Osteocyte (in vitro differentiated cells): ENCODE results near the gene CASKIN1. TPM values are rescaled to one million over a fixed set of nuclear protein-coding genes. Genes with fewer than 3 reads are reported as not detected.
A peak's percentile ranks its signal among the peaks of the same experiment; 100 is the strongest.

Experiments
- DNase-seq: peaks from one replicate; pipeline ENCODE4 v3.0.0; 2021; ENCODE audit warnings: mixed read lengths; ENCODE audit not compliant: unreplicated experiment; ENCODE audit errors: extremely low spot score
- H3K27ac Mint-ChIP-seq: one replicate; pipeline ENCODE4 v1.8.0; 2021; ENCODE audit warnings: mild to moderate bottlenecking, mixed read lengths; ENCODE audit not compliant: unreplicated experiment
- H3K27me3 Mint-ChIP-seq: one replicate; pipeline ENCODE4 v1.8.0; 2021; ENCODE audit warnings: mixed read lengths; ENCODE audit not compliant: unreplicated experiment
- H3K36me3 Mint-ChIP-seq: one replicate; pipeline ENCODE4 v1.8.0; 2021; ENCODE audit warnings: mixed read lengths; ENCODE audit not compliant: unreplicated experiment
- H3K4me1 Mint-ChIP-seq: one replicate; pipeline ENCODE4 v1.8.0; 2021; ENCODE audit warnings: mixed read lengths; ENCODE audit not compliant: unreplicated experiment
- H3K4me3 Mint-ChIP-seq: one replicate; pipeline ENCODE4 v1.8.0; 2021; ENCODE audit warnings: mild to moderate bottlenecking, moderate library complexity, mixed read lengths; ENCODE audit not compliant: unreplicated experiment
- H3K9me3 Mint-ChIP-seq: one replicate; pipeline ENCODE4 v1.8.0; 2021; ENCODE audit warnings: mixed read lengths; ENCODE audit not compliant: unreplicated experiment
- long read RNA-seq: library from polyadenylated mRNA; unstranded; transcript quantifications from one replicate; pipeline ENCODE4 v2.0.0, GENCODE V29; 2021
- total RNA-seq: library from RNA; stranded (reverse); gene quantifications from 2 replicates; pipeline ENCODE4 v1.2.1, GENCODE V29; 2021
- TF ChIP-seq, protein P1 (sequence below): fragments of 200-600 bp; sonication (generic); IDR thresholded peaks from 2 replicates; pipeline ENCODE4 v1.5.0; 2021; ENCODE audit warnings: antibody characterized with exemption, mild to moderate bottlenecking, moderate library complexity

The CASKIN1 gene, protein sequence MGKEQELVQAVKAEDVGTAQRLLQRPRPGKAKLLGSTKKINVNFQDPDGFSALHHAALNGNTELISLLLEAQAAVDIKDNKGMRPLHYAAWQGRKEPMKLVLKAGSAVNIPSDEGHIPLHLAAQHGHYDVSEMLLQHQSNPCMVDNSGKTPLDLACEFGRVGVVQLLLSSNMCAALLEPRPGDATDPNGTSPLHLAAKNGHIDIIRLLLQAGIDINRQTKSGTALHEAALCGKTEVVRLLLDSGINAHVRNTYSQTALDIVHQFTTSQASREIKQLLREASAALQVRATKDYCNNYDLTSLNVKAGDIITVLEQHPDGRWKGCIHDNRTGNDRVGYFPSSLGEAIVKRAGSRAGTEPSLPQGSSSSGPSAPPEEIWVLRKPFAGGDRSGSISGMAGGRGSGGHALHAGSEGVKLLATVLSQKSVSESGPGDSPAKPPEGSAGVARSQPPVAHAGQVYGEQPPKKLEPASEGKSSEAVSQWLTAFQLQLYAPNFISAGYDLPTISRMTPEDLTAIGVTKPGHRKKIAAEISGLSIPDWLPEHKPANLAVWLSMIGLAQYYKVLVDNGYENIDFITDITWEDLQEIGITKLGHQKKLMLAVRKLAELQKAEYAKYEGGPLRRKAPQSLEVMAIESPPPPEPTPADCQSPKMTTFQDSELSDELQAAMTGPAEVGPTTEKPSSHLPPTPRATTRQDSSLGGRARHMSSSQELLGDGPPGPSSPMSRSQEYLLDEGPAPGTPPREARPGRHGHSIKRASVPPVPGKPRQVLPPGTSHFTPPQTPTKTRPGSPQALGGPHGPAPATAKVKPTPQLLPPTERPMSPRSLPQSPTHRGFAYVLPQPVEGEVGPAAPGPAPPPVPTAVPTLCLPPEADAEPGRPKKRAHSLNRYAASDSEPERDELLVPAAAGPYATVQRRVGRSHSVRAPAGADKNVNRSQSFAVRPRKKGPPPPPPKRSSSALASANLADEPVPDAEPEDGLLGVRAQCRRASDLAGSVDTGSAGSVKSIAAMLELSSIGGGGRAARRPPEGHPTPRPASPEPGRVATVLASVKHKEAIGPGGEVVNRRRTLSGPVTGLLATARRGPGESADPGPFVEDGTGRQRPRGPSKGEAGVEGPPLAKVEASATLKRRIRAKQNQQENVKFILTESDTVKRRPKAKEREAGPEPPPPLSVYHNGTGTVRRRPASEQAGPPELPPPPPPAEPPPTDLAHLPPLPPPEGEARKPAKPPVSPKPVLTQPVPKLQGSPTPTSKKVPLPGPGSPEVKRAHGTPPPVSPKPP (N-terminal part only)
- 2.4 and 3.7 TPM in 2 replicates for total RNA-seq
- long read RNA-seq: 0 reads

- Mint-ChIP-seq H3K4me1 (no peaks in the 10 kb centered on the region), H3K4me3 (peak within 1 kb of the TSS; percentile 62), H3K27me3 (peaks cover 17% of the 10 kb centered on the region), H3K36me3 (no peaks in the 10 kb centered on the region), H3K9me3 (no peaks in the 10 kb centered on the region), H3K27ac (no peak within 1 kb of the TSS)
- no peak for DNase-seq
- TF ChIP-seq, protein P1, sequence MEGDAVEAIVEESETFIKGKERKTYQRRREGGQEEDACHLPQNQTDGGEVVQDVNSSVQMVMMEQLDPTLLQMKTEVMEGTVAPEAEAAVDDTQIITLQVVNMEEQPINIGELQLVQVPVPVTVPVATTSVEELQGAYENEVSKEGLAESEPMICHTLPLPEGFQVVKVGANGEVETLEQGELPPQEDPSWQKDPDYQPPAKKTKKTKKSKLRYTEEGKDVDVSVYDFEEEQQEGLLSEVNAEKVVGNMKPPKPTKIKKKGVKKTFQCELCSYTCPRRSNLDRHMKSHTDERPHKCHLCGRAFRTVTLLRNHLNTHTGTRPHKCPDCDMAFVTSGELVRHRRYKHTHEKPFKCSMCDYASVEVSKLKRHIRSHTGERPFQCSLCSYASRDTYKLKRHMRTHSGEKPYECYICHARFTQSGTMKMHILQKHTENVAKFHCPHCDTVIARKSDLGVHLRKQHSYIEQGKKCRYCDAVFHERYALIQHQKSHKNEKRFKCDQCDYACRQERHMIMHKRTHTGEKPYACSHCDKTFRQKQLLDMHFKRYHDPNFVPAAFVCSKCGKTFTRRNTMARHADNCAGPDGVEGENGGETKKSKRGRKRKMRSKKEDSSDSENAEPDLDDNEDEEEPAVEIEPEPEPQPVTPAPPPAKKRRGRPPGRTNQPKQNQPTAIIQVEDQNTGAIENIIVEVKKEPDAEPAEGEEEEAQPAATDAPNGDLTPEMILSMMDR: no peak
Measured at GRCh38 chr16:2196162-2196980, at the start of gene CASKIN1. TSS of gene CASKIN1 (minus strand) at chr16:2196605. CDS start at chr16:2196432, 173 bp downstream.

DNA sequence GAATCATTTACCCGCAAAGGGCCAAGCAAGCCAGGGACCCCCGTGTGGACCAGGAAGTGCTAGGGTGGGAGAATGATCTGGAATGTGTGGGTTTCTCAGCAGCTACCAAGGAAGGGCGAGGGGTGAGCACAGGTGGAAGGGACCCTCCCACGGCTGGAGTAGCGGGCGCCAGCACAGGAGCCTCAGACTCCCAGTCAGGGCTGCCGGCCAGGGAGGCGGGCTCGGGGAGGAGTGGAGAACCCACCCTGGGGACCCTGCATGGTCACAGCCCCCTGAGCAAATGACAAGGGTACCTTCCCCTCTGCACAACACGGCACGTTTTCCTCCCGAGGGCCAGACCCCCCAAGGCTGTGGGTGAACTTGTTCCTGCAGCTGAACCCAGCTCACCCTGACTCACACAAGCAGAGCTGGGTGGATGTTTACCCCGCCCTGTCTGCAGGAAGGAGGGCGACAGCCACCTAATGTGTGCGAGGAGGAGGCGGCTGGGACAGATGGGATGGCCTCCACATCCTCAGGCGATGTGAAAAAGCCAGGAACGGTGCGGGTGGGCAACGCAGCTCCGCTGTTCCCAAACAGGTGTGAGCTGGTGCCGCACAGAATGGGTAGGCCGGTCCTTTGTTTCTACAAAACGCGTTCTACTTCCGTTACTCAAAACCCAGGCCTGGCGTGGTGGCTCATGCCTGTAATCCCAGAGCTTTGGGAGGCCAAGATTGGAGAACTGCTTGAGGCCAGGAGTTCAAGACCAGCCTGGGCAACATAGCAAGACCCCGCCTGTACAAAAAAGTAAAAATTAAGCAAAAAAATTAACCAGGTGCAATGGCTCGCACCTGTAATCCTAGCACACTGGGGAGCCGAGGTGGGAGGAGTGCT, 48.8 kb upstream of the CASKIN1 start:
- no peaks in the 10 kb centered on the region for H3K27me3 Mint-ChIP-seq
- no peak overlapping the region for H3K4me3 Mint-ChIP-seq
- DNase-seq: no peak
- peaks cover 14% of the 10 kb centered on the region for H3K36me3 Mint-ChIP-seq
- no peak overlapping the region for H3K27ac Mint-ChIP-seq
- TF ChIP-seq, protein P1: no peak
- peaks cover 3% of the 10 kb centered on the region for H3K4me1 Mint-ChIP-seq
- H3K9me3 Mint-ChIP-seq: no peaks in the 10 kb centered on the region

- no peaks in the 10 kb centered on the region for H3K4me1 Mint-ChIP-seq
- TF ChIP-seq, protein P1: no peak
- no peak for DNase-seq
- no peaks in the 10 kb centered on the region for H3K27me3 Mint-ChIP-seq
- no peaks in the 10 kb centered on the region for H3K9me3 Mint-ChIP-seq
- H3K4me3 Mint-ChIP-seq: no peak overlapping the region
- H3K27ac Mint-ChIP-seq: no peak overlapping the region
- H3K36me3 Mint-ChIP-seq: peaks cover 14% of the 10 kb centered on the region
Measured at GRCh38 chr16:2244301-2244700, 47.9 kb upstream of the CASKIN1 start.

GRCh38 chr16:2243781-2244180, 47.4 kb upstream of the CASKIN1 start:
- Mint-ChIP-seq H3K27ac (no peak overlapping the region), H3K36me3 (peaks cover 14% of the 10 kb centered on the region), H3K4me1 (no peaks in the 10 kb centered on the region), H3K9me3 (no peaks in the 10 kb centered on the region), H3K4me3 (no peak overlapping the region), H3K27me3 (no peaks in the 10 kb centered on the region)
- DNase-seq: no peak
- TF ChIP-seq, protein P1: no peak
